Osteocyte (in vitro differentiated cells): ENCODE data around the gene CCDC102A. TPM values are rescaled to one million over a fixed set of nuclear protein-coding genes. Genes with fewer than 3 reads are reported as not detected.
A peak's percentile ranks its signal among the peaks of the same experiment; 100 is the strongest.

Experiments
- DNase-seq: peaks from one replicate; pipeline ENCODE4 v3.0.0; 2021; ENCODE audit warnings: mixed read lengths; ENCODE audit not compliant: unreplicated experiment; ENCODE audit errors: extremely low spot score
- H3K27ac Mint-ChIP-seq: one replicate; pipeline ENCODE4 v1.8.0; 2021; ENCODE audit warnings: mild to moderate bottlenecking, mixed read lengths; ENCODE audit not compliant: unreplicated experiment
- H3K27me3 Mint-ChIP-seq: one replicate; pipeline ENCODE4 v1.8.0; 2021; ENCODE audit warnings: mixed read lengths; ENCODE audit not compliant: unreplicated experiment
- H3K36me3 Mint-ChIP-seq: one replicate; pipeline ENCODE4 v1.8.0; 2021; ENCODE audit warnings: mixed read lengths; ENCODE audit not compliant: unreplicated experiment
- H3K4me1 Mint-ChIP-seq: one replicate; pipeline ENCODE4 v1.8.0; 2021; ENCODE audit warnings: mixed read lengths; ENCODE audit not compliant: unreplicated experiment
- H3K4me3 Mint-ChIP-seq: one replicate; pipeline ENCODE4 v1.8.0; 2021; ENCODE audit warnings: mild to moderate bottlenecking, moderate library complexity, mixed read lengths; ENCODE audit not compliant: unreplicated experiment
- H3K9me3 Mint-ChIP-seq: one replicate; pipeline ENCODE4 v1.8.0; 2021; ENCODE audit warnings: mixed read lengths; ENCODE audit not compliant: unreplicated experiment
- total RNA-seq: library from RNA; stranded (reverse); gene quantifications from 2 replicates; pipeline ENCODE4 v1.2.1, GENCODE V29; 2021
- TF ChIP-seq, protein P1 (sequence below): fragments of 200-600 bp; sonication (generic); IDR thresholded peaks from 2 replicates; pipeline ENCODE4 v1.5.0; 2021; ENCODE audit warnings: antibody characterized with exemption, mild to moderate bottlenecking, moderate library complexity

The CCDC102A gene
- total RNA-seq, 1 donor from 2014 or later = 17.2 TPM

DNA sequence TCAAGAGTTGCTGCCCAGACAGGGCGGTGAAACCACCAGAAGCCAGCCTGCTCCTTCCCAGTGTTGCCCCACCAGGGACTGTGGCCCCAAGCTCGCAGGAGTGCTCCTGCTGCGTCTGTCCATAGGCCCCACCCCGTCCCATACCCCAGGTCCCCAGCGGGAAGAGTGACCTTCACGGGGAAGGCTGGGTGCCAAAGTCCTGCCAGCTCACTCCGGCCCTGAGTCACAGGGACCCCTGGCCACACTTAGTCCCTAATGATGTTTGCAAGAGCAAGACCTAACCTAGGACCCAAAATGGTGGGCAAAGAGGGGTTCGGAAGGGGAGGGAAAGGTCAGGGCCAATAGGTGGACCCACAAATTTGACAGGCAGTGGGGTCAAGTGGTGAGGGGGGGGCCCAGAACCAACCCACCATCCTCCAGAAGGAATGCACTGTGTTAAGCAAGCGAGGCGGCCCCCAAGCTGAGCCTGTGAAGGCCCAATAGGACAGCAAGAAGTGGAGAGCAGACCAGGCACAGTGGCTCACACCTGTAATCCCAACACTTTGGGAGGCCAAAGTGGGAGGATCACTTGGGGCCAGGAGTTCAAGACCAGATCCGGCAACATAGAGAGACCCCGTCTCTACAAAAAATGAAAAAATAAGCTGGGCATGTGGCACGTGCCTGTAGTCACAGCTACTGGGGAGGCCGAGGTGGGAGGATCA lies 53.4 kb downstream of the CCDC102A start:
- H3K4me1 Mint-ChIP-seq = peaks cover 43% of the 10 kb centered on the region
- no peaks in the 10 kb centered on the region for H3K27me3 Mint-ChIP-seq
- DNase-seq = no peak
- H3K4me3 Mint-ChIP-seq = no peak overlapping the region
- TF ChIP-seq, protein P1, sequence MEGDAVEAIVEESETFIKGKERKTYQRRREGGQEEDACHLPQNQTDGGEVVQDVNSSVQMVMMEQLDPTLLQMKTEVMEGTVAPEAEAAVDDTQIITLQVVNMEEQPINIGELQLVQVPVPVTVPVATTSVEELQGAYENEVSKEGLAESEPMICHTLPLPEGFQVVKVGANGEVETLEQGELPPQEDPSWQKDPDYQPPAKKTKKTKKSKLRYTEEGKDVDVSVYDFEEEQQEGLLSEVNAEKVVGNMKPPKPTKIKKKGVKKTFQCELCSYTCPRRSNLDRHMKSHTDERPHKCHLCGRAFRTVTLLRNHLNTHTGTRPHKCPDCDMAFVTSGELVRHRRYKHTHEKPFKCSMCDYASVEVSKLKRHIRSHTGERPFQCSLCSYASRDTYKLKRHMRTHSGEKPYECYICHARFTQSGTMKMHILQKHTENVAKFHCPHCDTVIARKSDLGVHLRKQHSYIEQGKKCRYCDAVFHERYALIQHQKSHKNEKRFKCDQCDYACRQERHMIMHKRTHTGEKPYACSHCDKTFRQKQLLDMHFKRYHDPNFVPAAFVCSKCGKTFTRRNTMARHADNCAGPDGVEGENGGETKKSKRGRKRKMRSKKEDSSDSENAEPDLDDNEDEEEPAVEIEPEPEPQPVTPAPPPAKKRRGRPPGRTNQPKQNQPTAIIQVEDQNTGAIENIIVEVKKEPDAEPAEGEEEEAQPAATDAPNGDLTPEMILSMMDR = no peak
- H3K36me3 Mint-ChIP-seq = no peaks in the 10 kb centered on the region
- H3K27ac Mint-ChIP-seq = no peak overlapping the region
- no peaks in the 10 kb centered on the region for H3K9me3 Mint-ChIP-seq

DNA sequence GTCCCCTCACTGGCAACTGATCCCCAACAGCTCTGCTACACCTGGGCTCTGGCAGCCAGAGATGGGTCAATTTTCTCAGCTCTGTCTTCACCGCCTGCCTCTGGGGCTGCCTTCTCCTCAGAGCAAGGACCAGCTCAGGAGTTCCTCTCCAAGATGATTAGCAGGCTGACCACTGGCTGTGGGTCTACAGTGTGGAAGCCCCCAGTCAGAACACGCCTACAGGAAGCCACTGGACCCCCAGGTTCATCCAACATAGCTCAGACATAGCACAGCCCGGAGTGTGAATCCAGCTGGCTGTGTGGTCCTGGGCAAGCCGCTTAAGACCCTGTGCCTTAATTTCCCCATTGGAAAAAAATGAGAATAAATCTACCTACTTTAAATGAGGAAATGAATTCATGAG lies 55.0 kb downstream of the CCDC102A start:
- H3K9me3 Mint-ChIP-seq = no peaks in the 10 kb centered on the region
- DNase-seq = no peak
- TF ChIP-seq, protein P1 = no peak
- no peak overlapping the region for H3K4me3 Mint-ChIP-seq
- peaks cover 40% of the 10 kb centered on the region for H3K4me1 Mint-ChIP-seq
- H3K27me3 Mint-ChIP-seq = no peaks in the 10 kb centered on the region
- no peak overlapping the region for H3K27ac Mint-ChIP-seq
- H3K36me3 Mint-ChIP-seq = no peaks in the 10 kb centered on the region

DNA sequence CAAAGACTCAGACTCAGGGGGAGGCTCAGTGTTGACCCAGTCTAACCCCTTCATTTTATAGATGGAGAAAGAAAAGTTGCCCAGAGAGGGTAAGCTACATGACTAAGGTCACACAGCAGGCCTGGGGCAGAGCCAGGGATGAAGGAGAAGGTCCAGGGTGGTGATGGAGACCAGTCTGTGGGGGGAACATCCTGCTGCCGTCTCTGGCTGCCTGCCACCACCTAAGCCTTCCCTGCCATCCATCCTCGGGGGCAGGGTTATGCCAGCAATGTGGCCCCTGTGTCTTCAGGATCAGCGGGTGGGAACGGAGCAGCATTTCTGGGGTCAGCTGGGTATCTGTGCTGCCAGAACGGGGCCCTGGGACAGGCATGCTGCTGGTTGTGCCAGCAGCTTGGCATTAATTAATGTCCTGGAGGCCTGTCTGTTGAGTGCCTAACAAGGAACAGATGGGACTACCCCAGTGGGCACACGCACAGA lies 55.6 kb downstream of the CCDC102A start:
- Mint-ChIP-seq H3K27ac (no peak overlapping the region), H3K36me3 (no peaks in the 10 kb centered on the region), H3K4me3 (no peak overlapping the region), H3K4me1 (peaks cover 40% of the 10 kb centered on the region), H3K27me3 (no peaks in the 10 kb centered on the region), H3K9me3 (no peaks in the 10 kb centered on the region)
- TF ChIP-seq, protein P1 = no peak
- DNase-seq = no peak

DNA sequence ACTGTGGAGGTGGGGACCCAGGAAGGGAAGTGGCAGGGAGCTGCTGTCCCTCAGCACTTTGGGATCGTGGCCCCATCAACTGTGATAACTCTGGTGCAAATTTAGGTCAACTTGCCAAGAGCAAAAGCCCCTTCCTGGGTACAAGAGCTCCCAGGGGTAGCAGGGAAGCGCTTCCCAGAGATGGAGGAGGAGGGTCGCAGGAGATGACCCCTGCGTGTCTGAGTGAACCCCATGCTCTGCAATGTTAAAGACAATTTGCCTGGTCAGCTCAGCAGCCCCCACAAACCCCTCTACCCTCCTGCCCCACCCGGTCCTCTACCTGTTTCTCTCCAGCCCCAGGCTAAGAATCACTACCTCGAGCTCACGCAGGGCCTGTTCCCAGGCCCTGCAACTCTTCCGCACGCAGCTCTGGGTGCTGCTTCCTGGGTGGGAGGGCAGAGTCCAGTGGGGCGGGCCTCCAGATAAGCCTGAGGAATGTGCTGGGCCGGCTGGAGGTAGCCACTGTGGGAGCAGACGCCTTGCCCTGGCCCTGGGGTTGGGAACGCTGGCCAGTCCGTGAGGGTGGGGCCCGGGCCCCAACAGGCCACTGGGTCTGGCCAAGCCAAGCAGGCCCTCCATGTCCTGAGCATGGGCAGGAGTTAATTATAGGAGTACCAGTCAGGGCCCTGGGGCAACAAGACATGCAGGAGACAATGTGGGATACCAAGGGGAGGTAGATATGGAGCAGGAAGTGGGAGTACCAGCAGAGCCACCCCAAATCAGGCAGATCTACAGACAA lies 56.2 kb downstream of the CCDC102A start:
- TF ChIP-seq, protein P1 = no peak
- Mint-ChIP-seq H3K4me1 (peaks cover 34% of the 10 kb centered on the region), H3K27me3 (no peaks in the 10 kb centered on the region), H3K9me3 (no peaks in the 10 kb centered on the region), H3K27ac (peak overlapping the region; percentile 87), H3K36me3 (no peaks in the 10 kb centered on the region), H3K4me3 (peak overlapping the region; percentile 82)
- DNase-seq = no peak
